GF-D8 (cell line): ENCODE measurements around the gene FBXO15.

Source experiments
- DNase-seq: peaks from one replicate; lab custom pipeline; 2025; lab: John Stamatoyannopoulos, UW

The FBXO15 gene

DNA sequence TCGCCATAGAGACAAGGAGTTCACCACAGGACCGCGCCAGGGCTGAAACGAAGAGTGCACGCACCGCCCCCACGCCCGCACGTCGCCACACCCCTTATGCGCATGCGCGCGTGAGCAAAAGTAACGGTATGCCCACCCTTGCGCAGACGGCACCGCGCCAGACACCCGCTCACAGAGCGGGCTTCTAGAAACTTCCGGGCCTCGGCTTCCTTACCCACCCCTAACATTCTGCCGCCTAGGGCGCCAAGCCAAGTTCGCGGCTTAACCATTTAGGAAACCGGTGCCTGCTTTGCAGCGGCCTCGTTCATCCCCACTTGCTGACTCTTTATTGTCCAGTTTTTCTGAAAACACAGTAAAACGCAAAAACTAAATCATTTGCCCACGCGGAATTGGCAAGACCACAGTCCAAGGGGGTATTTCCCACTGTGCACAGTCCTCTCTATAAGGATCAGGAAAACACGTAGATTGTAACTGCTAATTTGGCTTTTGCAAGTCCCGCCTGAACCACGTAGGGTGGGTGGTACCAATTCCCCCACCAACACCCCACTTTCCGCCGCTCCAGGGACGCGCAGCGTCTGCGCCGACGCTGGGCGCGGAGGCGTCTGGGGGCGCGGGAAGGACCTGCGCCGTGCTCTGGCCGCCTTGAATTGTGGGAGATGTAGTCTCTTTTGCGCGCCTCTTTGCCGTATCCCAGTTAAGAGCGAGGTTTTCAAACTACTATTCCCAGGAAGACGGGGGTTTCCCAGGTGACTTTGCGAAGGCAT is at the start of gene FBXO15, which contains the start of gene TIMM21:
TSS of gene FBXO15 (minus strand) at position 56 of the 764 bp plus-strand sequence. CDS start at position 7, 49 bp downstream.
TSS of gene TIMM21 (plus strand) at position 745 of the 764 bp plus-strand sequence. CDS start 286 bp downstream, outside the sequence.
- peak; percentile 98 for DNase-seq

GRCh38 chr18:74196220-74197119 is 48.8 kb upstream of the FBXO15 start:
- peak; percentile 51 for DNase-seq

DNA sequence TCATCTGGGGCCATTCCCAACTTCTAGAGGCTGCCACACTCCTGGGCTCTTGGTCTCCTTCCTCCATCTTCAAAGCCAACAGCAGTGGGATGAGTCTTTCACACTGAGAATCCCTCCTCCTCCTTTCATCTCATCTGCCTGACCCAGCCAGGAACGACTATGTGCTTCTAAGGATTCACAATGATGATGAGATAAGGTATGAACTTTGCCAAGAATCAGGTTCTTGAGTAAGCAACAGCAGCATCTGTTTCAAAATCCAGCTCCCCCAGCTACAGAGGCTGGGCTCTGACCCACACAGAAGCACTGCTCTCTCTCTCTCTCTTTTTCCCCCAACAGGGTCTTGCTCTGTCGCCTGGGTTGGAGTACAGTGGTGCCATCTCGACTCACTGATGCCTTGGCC is 47.1 kb upstream of the FBXO15 start:
- DNase-seq: no peak

DNA sequence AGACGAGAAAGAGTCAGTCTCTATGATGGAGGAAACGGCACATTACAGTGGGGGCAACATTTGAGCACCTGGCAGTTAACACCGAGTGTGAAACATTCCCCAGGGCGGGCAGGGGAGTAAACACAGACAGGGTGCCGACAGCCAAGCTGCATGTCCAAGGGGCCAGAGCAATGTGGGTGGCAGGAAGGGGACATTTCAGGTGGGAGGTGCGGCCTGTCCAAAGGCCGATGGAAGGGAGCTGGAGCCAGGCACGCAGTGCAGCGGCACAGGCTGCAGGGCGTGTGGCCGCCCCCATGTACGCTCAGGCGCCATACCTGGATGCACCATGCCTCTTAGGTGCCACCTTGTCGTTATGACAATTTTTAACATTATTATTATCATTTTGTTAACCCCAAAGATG is 43.9 kb upstream of the FBXO15 start:
- DNase-seq: no peak

- DNase-seq: no peak
These were observed 42.5 kb upstream of the FBXO15 start for GRCh38 chr18:74190086-74190485.

- DNase-seq: no peak
These were observed 39.0 kb upstream of the FBXO15 start for GRCh38 chr18:74186661-74187060.

DNA sequence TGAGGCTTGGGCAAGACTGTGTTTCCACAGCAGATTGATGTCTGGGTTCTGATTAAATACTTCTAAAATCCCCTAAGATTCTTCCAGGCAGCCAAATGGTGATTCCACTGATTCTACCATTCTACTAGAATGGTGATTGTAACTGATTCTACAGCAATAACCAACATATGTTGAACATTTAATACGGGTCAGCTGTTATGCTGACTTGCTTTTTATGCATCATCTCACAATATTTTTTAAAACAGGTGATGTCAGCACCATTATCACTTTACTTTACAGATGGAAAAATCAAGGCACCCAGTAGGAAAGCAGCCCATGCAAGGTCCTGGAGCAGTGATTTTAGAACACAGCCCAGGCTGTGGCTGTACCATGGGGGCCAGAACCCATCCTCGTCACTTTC is 38.2 kb upstream of the FBXO15 start:
- no peak for DNase-seq

GRCh38 chr18:74184875-74185274 is 37.2 kb upstream of the FBXO15 start:
- no peak for DNase-seq

DNA sequence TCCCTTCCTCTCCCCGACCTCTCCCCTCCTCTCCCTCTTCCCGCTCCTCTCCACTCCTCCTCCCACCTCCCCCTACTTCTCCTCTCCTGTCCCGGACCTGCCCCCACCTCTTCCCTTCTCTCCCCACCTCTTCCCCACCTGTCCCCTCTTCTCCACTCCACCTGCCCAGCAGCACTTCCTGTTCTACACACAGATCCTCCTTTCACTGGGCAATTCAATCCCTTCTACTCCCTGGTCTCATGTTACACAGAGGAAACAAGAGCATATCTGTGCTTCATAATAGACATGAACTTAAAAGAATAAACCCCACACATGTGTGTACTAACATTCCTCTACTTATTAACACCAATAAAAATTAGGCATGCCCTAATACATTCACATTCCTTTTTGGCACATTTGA is 35.5 kb upstream of the FBXO15 start:
- DNase-seq: no peak

GRCh38 chr18:74182335-74182734 is 34.7 kb upstream of the FBXO15 start:
- DNase-seq: no peak

- no peak for DNase-seq
These were observed 32.1 kb upstream of the FBXO15 start for GRCh38 chr18:74179623-74180199.

- no peak for DNase-seq
These were observed 31.2 kb upstream of the FBXO15 start for GRCh38 chr18:74178884-74179283.

DNA sequence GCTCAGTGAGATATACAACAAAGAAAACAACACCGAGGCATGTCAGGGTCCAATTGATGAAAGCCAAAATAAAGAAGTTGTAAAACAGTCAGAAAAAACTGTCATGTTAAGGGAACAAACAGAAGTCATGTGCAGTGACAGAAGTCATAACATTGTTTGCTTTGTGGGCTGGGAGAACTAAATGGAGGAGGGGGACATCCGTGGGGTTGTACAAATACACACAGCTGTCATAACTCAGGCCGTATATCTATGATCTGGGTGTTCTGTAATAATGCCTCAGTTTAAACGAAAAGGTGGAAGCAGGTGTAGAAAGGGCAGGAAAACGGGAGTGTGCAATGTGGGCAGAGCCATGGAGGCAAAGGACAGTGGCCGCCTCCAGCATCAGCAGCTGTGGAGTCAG is 28.0 kb upstream of the FBXO15 start:
- DNase-seq: no peak

- no peak for DNase-seq
These were observed 25.8 kb upstream of the FBXO15 start for GRCh38 chr18:74173434-74173750.

DNA sequence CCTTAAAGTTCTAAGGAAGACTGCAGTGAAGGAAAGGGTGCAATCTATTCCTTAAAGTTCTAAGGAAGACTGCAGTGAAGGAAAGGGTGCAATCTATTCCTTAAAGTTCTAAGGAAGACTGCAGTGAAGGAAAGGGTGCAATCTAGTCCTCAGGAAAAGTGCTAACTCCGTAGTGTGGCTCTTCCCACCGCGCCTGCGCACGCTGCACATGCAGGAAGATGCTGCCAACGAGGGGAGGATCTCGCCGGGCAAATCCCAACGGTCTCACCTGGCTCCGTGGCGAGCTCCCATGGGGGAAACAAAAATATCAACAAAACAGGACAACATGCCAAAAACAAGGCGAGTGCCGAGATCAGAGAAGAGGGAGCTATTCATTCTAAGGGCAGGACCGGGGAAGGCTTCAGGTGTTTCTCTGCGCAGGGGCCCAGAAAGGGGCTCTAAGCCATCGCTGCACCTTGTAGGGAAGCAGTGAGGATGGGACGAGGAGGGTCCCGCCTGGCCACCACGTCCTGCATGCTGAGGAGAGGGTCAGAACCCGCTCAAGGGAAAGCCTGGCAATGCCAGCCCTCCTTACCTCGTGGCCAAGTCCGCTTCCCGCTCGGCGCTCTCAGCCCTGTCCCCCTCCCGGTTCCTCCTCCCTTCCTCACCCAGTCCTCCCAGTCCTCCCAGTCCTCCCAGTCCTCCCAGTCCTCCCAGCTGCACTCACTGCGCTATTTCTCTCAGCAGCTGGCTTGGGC is 25.2 kb upstream of the FBXO15 start:
- no peak for DNase-seq

- DNase-seq: no peak
These were observed 24.4 kb upstream of the FBXO15 start for GRCh38 chr18:74171910-74172606.

- DNase-seq: no peak
These were observed 18.8 kb upstream of the FBXO15 start for GRCh38 chr18:74166386-74166785.

DNA sequence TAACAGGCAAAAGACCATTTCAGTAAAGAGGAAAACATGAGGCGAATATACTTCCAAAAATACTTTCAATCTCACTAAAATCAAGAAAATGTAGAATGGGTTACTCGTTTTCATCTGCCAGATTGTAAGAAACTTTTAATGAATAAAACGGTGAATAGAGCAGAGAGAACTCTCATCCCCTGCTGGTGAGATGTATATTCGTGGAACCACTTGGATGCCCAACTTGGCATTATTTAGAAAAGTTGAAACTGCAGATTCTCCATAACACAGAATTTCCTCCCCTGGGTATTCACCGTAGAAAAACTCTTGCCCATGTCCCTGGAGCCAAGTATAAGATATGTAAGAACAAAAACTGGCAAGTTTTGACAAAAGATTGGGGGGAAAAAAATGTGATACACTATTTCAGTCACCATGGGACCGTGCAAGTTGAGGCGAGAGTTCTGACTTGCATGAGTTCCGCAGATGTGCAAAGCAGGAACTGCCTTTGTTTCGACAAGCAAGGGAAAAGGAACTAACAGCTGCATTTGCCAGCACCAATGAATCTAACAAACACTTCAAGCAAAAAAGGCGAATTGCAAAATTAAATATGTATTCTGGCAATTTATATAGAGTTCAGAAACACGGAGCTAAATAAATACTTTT is 15.5 kb upstream of the FBXO15 start:
- DNase-seq: no peak

DNA sequence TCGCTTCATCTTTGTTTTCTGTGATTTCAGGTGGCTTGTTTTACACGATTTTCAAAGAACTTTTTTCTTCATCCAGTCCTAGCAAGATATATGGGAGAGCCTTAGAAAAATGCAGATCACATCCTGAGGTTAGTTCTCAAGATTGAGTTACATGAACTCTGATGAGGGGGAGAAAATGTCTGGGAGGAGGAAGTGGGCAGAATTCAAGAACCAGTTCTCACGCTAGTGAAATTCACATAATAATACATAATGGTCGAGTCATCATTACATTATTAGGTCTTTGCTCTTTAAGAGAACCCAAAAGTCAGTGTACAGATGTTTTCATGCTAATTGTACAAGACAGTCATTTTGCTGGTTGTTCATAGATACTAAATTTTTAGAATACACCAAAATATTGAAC is 7.6 kb upstream of the FBXO15 start:
- DNase-seq: no peak

- no peak for DNase-seq
These were observed 7.1 kb upstream of the FBXO15 start for GRCh38 chr18:74154716-74155115.

DNA sequence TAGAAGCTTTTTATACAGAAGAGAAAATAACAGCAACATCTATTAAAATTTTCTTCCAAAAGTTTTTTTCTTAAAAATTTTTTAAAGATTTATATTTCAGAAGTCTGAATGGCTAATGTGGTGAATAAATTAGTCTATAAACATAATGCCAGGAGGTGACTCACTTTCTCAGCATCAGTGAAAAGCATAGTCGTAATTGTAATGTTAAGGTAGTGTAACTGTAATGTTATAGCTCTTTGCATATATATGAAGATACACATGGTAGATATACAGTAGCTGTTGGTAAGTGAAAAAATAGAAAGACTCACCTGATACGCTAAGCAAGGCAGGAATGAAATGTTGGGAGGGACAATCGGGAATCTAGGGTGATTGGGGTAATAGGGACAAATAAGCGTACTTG is 6.2 kb upstream of the FBXO15 start:
- DNase-seq: no peak
